H9 (cell line): Measurements from ENCODE around the gene VSIR. TPM values are rescaled to one million over a fixed set of nuclear protein-coding genes. Genes with fewer than 3 reads are reported as not detected.
A peak's percentile ranks its signal among the peaks of the same experiment; 100 is the strongest.

Experiments used
- DNase-seq: peaks from one replicate; pipeline ENCODE4 v3.0.0-alpha.2; 2017
- H2AFZ ChIP-seq: one replicate; pipeline ENCODE4 v1.6.1; 2013; ENCODE audit warnings: mild to moderate bottlenecking, low read length, control low read depth, moderate library complexity
- H2AK5ac ChIP-seq: 2 replicates; pipeline ENCODE4 v1.6.1; 2013; ENCODE audit warnings: low read length, control low read depth, mixed read lengths; ENCODE audit not compliant: insufficient read length
- H2BK120ac ChIP-seq: one replicate; pipeline ENCODE4 v1.6.1; 2013; ENCODE audit warnings: low read depth, mild to moderate bottlenecking, low read length, control low read depth, inconsistent platforms; ENCODE audit not compliant: poor library complexity, severe bottlenecking
- H2BK12ac ChIP-seq: 2 replicates; pipeline ENCODE4 v1.6.1; 2013; ENCODE audit warnings: low read length, control low read depth, mixed read lengths, low read depth; ENCODE audit not compliant: insufficient read length
- H2BK15ac ChIP-seq: 2 replicates; pipeline ENCODE4 v1.6.1; 2013; ENCODE audit warnings: low read depth, low read length, control low read depth
- H2BK20ac ChIP-seq: one replicate; pipeline ENCODE4 v1.6.1; 2013; ENCODE audit warnings: low read depth, mild to moderate bottlenecking, low read length, control low read depth, inconsistent platforms; ENCODE audit not compliant: poor library complexity, severe bottlenecking
- H2BK5ac ChIP-seq: 2 replicates; pipeline ENCODE4 v1.6.1; 2013; ENCODE audit warnings: low read length, control low read depth, mixed read lengths; ENCODE audit not compliant: insufficient read length
- H3K14ac ChIP-seq: 2 replicates; pipeline ENCODE4 v1.6.1; 2013; ENCODE audit warnings: low read length, control low read depth; ENCODE audit not compliant: insufficient read depth
- H3K18ac ChIP-seq: 2 replicates; pipeline ENCODE4 v1.6.1; 2013; ENCODE audit warnings: low read depth, mild to moderate bottlenecking, mixed read lengths, low read length, control low read depth; ENCODE audit not compliant: insufficient read length
- H3K23ac ChIP-seq: 2 replicates; pipeline ENCODE4 v1.6.1; 2013; ENCODE audit warnings: low read length, control low read depth, mixed read lengths, low read depth; ENCODE audit not compliant: insufficient read length
- H3K23me2 ChIP-seq: 2 replicates; pipeline ENCODE4 v1.6.1; 2013; ENCODE audit warnings: low read depth, mild to moderate bottlenecking, mixed read lengths, low read length, control low read depth; ENCODE audit not compliant: insufficient read length, poor library complexity, severe bottlenecking
- H3K27ac ChIP-seq: 2 replicates; pipeline ENCODE4 v1.5.1; 2013; ENCODE audit warnings: low read length, control low read depth, mixed read lengths, low read depth; ENCODE audit not compliant: insufficient read length
- H3K27me3 ChIP-seq: 2 replicates; pipeline ENCODE4 v1.6.1; 2013; ENCODE audit warnings: low read length, control low read depth, inconsistent platforms; ENCODE audit not compliant: insufficient read depth
- H3K4ac ChIP-seq: 2 replicates; pipeline ENCODE4 v1.6.1; 2013; ENCODE audit warnings: low read depth, mild to moderate bottlenecking, control low read depth, inconsistent platforms, low read length, moderate library complexity
- H3K4me1 ChIP-seq: 2 replicates; pipeline ENCODE4 v1.6.1; 2013; ENCODE audit warnings: low read length, control low read depth, inconsistent platforms; ENCODE audit not compliant: insufficient read depth
- H3K4me2 ChIP-seq: 2 replicates; pipeline ENCODE4 v1.6.1; 2013; ENCODE audit warnings: low read length, control low read depth, mixed read lengths; ENCODE audit not compliant: insufficient read length, insufficient read depth
- H3K56ac ChIP-seq: 2 replicates; pipeline ENCODE4 v1.6.1; 2013; ENCODE audit warnings: low read depth, mild to moderate bottlenecking, mixed read lengths, low read length, control low read depth; ENCODE audit not compliant: insufficient read length
- H3K79me1 ChIP-seq: 2 replicates; pipeline ENCODE4 v1.6.1; 2013; ENCODE audit warnings: low read depth, mild to moderate bottlenecking, moderate library complexity, low read length, control low read depth, inconsistent platforms; ENCODE audit not compliant: insufficient read depth, poor library complexity, severe bottlenecking
- H3K79me2 ChIP-seq: 2 replicates; pipeline ENCODE4 v1.6.1; 2013; ENCODE audit warnings: low read length, control low read depth, inconsistent platforms; ENCODE audit not compliant: insufficient read depth
- H3K9ac ChIP-seq: 2 replicates; pipeline ENCODE4 v1.6.1; 2013; ENCODE audit warnings: low read length, control low read depth, mixed read lengths; ENCODE audit not compliant: insufficient read length; ENCODE audit errors: extremely low read depth
- H3K9me3 ChIP-seq: one replicate; pipeline ENCODE4 v1.6.1; 2013; ENCODE audit warnings: low read depth, low read length, inconsistent platforms; ENCODE audit not compliant: control insufficient read depth
- H3T11ph ChIP-seq: one replicate; pipeline ENCODE4 v1.6.1; 2013; ENCODE audit warnings: mild to moderate bottlenecking, low read length, control low read depth, inconsistent platforms
- H4K20me1 ChIP-seq: one replicate; pipeline ENCODE4 v1.6.1; 2013; ENCODE audit not compliant: control insufficient read depth, insufficient read length, insufficient read depth
- H4K5ac ChIP-seq: 2 replicates; pipeline ENCODE4 v1.6.1; 2013; ENCODE audit warnings: low read depth, mild to moderate bottlenecking, mixed read lengths, low read length, control low read depth; ENCODE audit not compliant: insufficient read length
- H4K8ac ChIP-seq: replicated peaks from 2 replicates; pipeline ENCODE4 v1.6.1; 2013; ENCODE audit warnings: low read length, control low read depth, mixed read lengths, low read depth; ENCODE audit not compliant: insufficient read length
- H4K91ac ChIP-seq: 2 replicates; pipeline ENCODE4 v1.6.1; 2013; ENCODE audit warnings: low read depth, mild to moderate bottlenecking, moderate library complexity, mixed read lengths, low read length, control low read depth; ENCODE audit not compliant: insufficient read length
- H3K27ac Mint-ChIP-seq, 3 experiments: 2 replicates in 2 of 3; 3 replicates in 1 of 3; pipeline ENCODE4 v1.8.0; 2020 to 2021; ENCODE audit warnings: mixed read lengths in 3 of 3, mild to moderate bottlenecking in 1 of 3, moderate library complexity in 1 of 3
- H3K27me3 Mint-ChIP-seq: 2 replicates; pipeline ENCODE4 v1.8.0; 2021; ENCODE audit warnings: low read depth, mild to moderate bottlenecking, moderate library complexity, mixed read lengths
- H3K36me3 Mint-ChIP-seq, 3 experiments: 2 replicates in 2 of 3; 3 replicates in 1 of 3; pipeline ENCODE4 v1.8.0; 2020 to 2021; ENCODE audit warnings: low read depth in 3 of 3, mixed read lengths in 3 of 3; ENCODE audit not compliant: insufficient read depth in 1 of 3
- H3K4me1 Mint-ChIP-seq, 2 experiments: 2 replicates each; pipeline ENCODE4 v1.8.0; 2020; ENCODE audit warnings: mixed read lengths in 2 of 2
- H3K4me3 Mint-ChIP-seq, 2 experiments: 2 replicates in 1 of 2; 3 replicates in 1 of 2; pipeline ENCODE4 v1.8.0; 2020 to 2021; ENCODE audit warnings: mild to moderate bottlenecking in 2 of 2, mixed read lengths in 2 of 2, moderate library complexity in 1 of 2
- H3K9me3 Mint-ChIP-seq, 2 experiments: 2 replicates in 1 of 2; 3 replicates in 1 of 2; pipeline ENCODE4 v1.8.0; 2020; ENCODE audit warnings: mild to moderate bottlenecking in 2 of 2, mixed read lengths in 2 of 2, moderate library complexity in 1 of 2
- WGBS: extraction: QIAGEN DNeasy Blood & Tissue Kit; methylation state at CpG from one replicate; pipeline ENCODE4 v1.1.7; 2013; ENCODE audit warnings: missing lambda C conversion rate, low lambda C conversion rate, mixed read lengths; ENCODE audit not compliant: insufficient read length; ENCODE audit errors: extremely low coverage; 5-methylcytosine and 5-hydroxymethylcytosine counted together
- total RNA-seq: library from RNA; stranded (reverse); gene quantifications from 2 replicates; pipeline ENCODE4 v1.2.1, GENCODE V29; 2021
- TF ChIP-seq, protein P1 (sequence below): fragments of 200-600 bp; sonication (generic); conservative IDR thresholded peaks from 3 replicates; pipeline ENCODE4 v1.8.0; 2021; ENCODE audit warnings: antibody characterized with exemption, mild to moderate bottlenecking

The VSIR gene
- total RNA-seq, 1 experiment from 2014 or later = 0.11 TPM

DNA sequence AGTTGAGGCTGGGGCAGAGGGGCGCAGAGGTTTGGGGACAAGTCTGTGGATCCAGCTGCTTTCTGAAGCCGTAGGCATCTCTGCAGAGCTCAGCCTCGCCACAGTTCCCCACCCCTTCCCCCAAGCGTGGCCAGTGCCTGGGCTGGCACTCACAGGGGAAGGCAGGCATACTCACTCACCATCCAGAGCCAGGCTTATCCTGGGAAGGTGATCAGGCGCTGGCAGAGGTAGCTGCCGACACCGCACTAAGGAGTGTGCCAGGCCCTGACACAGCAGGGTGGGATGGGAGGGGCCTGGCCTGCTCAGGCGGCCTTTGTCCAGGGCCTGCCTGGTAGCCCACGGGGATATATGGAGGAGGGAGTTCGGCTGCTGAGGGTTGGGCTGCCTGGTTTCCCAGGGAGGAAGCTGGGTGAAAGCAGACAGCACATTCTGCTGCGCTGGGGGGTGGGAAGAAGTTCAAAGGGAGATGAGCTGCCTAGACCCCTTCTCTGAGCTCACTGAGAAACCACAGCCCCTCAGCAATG is 15.9 kb downstream of the VSIR start:
- WGBS = no CpG with 5 or more reads among the region's 11 CpGs
- peak; percentile 43 for DNase-seq
- H3K4ac ChIP-seq = no peak overlapping the region
- H3K36me3 Mint-ChIP-seq = no peaks in the 10 kb centered on the region
- peaks cover 3% of the 10 kb centered on the region for H3K27me3 Mint-ChIP-seq
- peak overlapping the region in 1 of 3 experiments; percentile 64; a peak in 1 of 7 replicates for H3K27ac Mint-ChIP-seq
- no peaks in the 10 kb centered on the region for H3K9me3 Mint-ChIP-seq
- no peak overlapping the region for H3K14ac ChIP-seq
- H3K9me3 ChIP-seq = no peaks in the 10 kb centered on the region
- no peak overlapping the region for H4K91ac ChIP-seq
- no peaks in the 10 kb centered on the region for H3K79me1 ChIP-seq
- H2BK15ac ChIP-seq = no peak overlapping the region
- no peak overlapping the region for H3K27ac ChIP-seq
- H3K4me3 Mint-ChIP-seq = no peak overlapping the region
- no peak overlapping the region for H3K23ac ChIP-seq
- no peak overlapping the region for H3T11ph ChIP-seq
- H2BK20ac ChIP-seq = no peak overlapping the region
- H4K5ac ChIP-seq = no peak overlapping the region
- no peak overlapping the region for H3K4me2 ChIP-seq
- no peak overlapping the region for H2BK120ac ChIP-seq
- TF ChIP-seq, protein P1, sequence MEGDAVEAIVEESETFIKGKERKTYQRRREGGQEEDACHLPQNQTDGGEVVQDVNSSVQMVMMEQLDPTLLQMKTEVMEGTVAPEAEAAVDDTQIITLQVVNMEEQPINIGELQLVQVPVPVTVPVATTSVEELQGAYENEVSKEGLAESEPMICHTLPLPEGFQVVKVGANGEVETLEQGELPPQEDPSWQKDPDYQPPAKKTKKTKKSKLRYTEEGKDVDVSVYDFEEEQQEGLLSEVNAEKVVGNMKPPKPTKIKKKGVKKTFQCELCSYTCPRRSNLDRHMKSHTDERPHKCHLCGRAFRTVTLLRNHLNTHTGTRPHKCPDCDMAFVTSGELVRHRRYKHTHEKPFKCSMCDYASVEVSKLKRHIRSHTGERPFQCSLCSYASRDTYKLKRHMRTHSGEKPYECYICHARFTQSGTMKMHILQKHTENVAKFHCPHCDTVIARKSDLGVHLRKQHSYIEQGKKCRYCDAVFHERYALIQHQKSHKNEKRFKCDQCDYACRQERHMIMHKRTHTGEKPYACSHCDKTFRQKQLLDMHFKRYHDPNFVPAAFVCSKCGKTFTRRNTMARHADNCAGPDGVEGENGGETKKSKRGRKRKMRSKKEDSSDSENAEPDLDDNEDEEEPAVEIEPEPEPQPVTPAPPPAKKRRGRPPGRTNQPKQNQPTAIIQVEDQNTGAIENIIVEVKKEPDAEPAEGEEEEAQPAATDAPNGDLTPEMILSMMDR = no peak
- H3K18ac ChIP-seq = no peak overlapping the region
- H2AFZ ChIP-seq = no peak overlapping the region
- H3K23me2 ChIP-seq = no peaks in the 10 kb centered on the region
- H3K4me1 Mint-ChIP-seq = peaks cover 15 to 28% of the 10 kb centered on the region in 2 experiments
- no peak overlapping the region for H2BK12ac ChIP-seq
- no peak overlapping the region for H2AK5ac ChIP-seq
- H3K4me1 ChIP-seq = no peaks in the 10 kb centered on the region
- H3K9ac ChIP-seq = no peak overlapping the region
- H3K79me2 ChIP-seq = no peaks in the 10 kb centered on the region; the same call in 1 of the 2 replicates
- no peaks in the 10 kb centered on the region for H3K27me3 ChIP-seq
- no peaks in the 10 kb centered on the region for H4K20me1 ChIP-seq
- H2BK5ac ChIP-seq = no peak overlapping the region
- H3K56ac ChIP-seq = no peak overlapping the region
- no peak overlapping the region for H4K8ac ChIP-seq
